Choroid plexus epithelial cell (primary cell): ENCODE results near the gene DNPH1.

Source experiments
- DNase-seq: peaks from one replicate; pipeline ENCODE4 v3.0.0-alpha.2; 2010; ENCODE audit warnings: low read depth
- H3K4me3 ChIP-seq: 2 replicates; pipeline ENCODE4 v1.5.1; 2011; ENCODE audit warnings: low read depth, mild to moderate bottlenecking, control low read depth, low read length, moderate library complexity
- CTCF ChIP-seq: conservative IDR thresholded peaks from 2 replicates; pipeline ENCODE4 v1.5.1; 2011; ENCODE audit warnings: low read depth, mild to moderate bottlenecking, control low read depth, inconsistent platforms, low read length, moderate library complexity

The DNPH1 gene

GRCh38 chr6:43202451-43202850, 26.8 kb downstream of the DNPH1 start:
- no peak overlapping the region for H3K4me3 ChIP-seq
- no peak for TF ChIP-seq CTCF
- no peak for DNase-seq

GRCh38 chr6:43200541-43200940, 28.7 kb downstream of the DNPH1 start:
- no peak overlapping the region for H3K4me3 ChIP-seq
- no peak for DNase-seq
- TF ChIP-seq CTCF = no peak

GRCh38 chr6:43199912-43200311, 29.4 kb downstream of the DNPH1 start:
- no peak for DNase-seq

GRCh38 chr6:43196337-43196736, 32.9 kb downstream of the DNPH1 start:
- no peak overlapping the region for H3K4me3 ChIP-seq
- TF ChIP-seq CTCF = no peak
- no peak for DNase-seq

More at GRCh38 chr6:43199912-43200311, 29.4 kb downstream of the DNPH1 start:
- no peak for TF ChIP-seq CTCF
- H3K4me3 ChIP-seq = no peak overlapping the region

GRCh38 chr6:43193929-43194328, 35.4 kb downstream of the DNPH1 start:
- H3K4me3 ChIP-seq = no peak overlapping the region
- DNase-seq = no peak
- no peak for TF ChIP-seq CTCF

- no peak overlapping the region for H3K4me3 ChIP-seq
- DNase-seq = no peak
- no peak for TF ChIP-seq CTCF
Measured at GRCh38 chr6:43192911-43193310, 36.4 kb downstream of the DNPH1 start.

GRCh38 chr6:43189776-43190304, 39.4 kb downstream of the DNPH1 start:
- DNase-seq = no peak
- no peak for TF ChIP-seq CTCF
- H3K4me3 ChIP-seq = no peak overlapping the region
